D721Med (cell line): ENCODE data around the gene CADM1.

Experiments
- DNase-seq: peaks from one replicate; pipeline ENCODE4 v3.0.0; 2011; ENCODE audit warnings: low spot score; ENCODE audit not compliant: insufficient read length
- FAIRE-seq: peaks from 2 replicates; lab custom pipeline; 2011; peaks lifted over from hg19 to GRCh38; lab: Jason Lieb, UNC
- CTCF ChIP-seq: IDR thresholded peaks from 2 replicates; pipeline ENCODE4 v1.5.1; 2012; ENCODE audit warnings: mild to moderate bottlenecking, control low read depth; ENCODE audit not compliant: insufficient read depth; ENCODE audit errors: missing control alignments

The CADM1 gene

GRCh38 chr11:115214644-115215234 is 289.5 kb downstream of the CADM1 start:
- FAIRE-seq (no peak), DNase-seq (no peak)
- no peak for TF ChIP-seq CTCF

- no peak for TF ChIP-seq CTCF
- no peak for DNase-seq
- no peak for FAIRE-seq
These were observed 291.2 kb downstream of the CADM1 start for GRCh38 chr11:115213007-115213406.

GRCh38 chr11:115208808-115209259 is 295.4 kb downstream of the CADM1 start:
- no peak for FAIRE-seq
- no peak for TF ChIP-seq CTCF
- DNase-seq = no peak

GRCh38 chr11:115207916-115208315 is 296.3 kb downstream of the CADM1 start:
- no peak for DNase-seq
- no peak for FAIRE-seq
- no peak for TF ChIP-seq CTCF

- TF ChIP-seq CTCF = no peak
- no peak for DNase-seq
- FAIRE-seq = peak; percentile 88
These were observed 297.0 kb downstream of the CADM1 start for GRCh38 chr11:115207166-115207591.

GRCh38 chr11:115206365-115207022 is 297.7 kb downstream of the CADM1 start:
- DNase-seq = no peak
- no peak for TF ChIP-seq CTCF
- FAIRE-seq = no peak
